Endothelial cell of umbilical vein (primary cell): ENCODE measurements around the gene EML2.

Experiments
- EZH2 ChIP-seq: IDR thresholded peaks from 2 replicates; pipeline ENCODE4 v1.6.1; 2012; ENCODE audit warnings: borderline replicate concordance, low read depth, mild to moderate bottlenecking, moderate library complexity, low read length, inconsistent platforms; ENCODE audit not compliant: severe bottlenecking
- POLR2A ChIP-seq: IDR thresholded peaks from 2 replicates; pipeline ENCODE4 v1.6.1; 2012; ENCODE audit warnings: low read depth, mild to moderate bottlenecking, control low read depth, low read length
- TF ChIP-seq, protein P1 (sequence below), 2 donors: IDR thresholded peaks; 1 replicate in 1 of 2; 2 replicates in 1 of 2; pipeline ENCODE4 v1.5.1; 2011; ENCODE audit warnings: low read length in 2 of 2, mild to moderate bottlenecking in 2 of 2, moderate library complexity in 2 of 2, control low read depth in 1 of 2, inconsistent platforms in 1 of 2, low read depth in 1 of 2; ENCODE audit not compliant: insufficient read depth in 1 of 2; ENCODE audit errors: extremely low read depth in 1 of 2
- TF ChIP-seq, protein P2 (sequence below): IDR thresholded peaks from 2 replicates; pipeline ENCODE4 v1.6.1; 2011; ENCODE audit not compliant: insufficient read depth, insufficient read length

DNA sequence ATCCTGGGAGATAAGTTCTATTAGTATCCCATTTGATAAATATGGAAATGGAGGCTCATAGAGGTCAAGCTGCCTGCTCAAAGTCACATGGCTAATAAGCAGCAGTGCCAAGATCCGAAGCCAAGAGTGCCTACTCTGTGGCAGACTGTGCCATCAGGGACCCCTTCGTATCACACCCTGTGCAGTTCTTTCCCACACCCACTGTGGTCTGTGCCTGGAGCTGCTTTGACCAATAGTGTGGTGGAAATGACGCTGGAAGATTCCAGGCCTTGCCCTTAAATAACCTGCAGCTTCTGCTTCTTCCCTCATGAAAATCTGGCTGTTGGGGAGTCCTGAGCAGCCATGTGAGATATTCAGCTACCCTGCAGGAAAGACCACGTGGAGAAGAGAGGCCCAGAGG lies 64.7 kb downstream of the EML2 start:
- TF ChIP-seq, protein P1, sequence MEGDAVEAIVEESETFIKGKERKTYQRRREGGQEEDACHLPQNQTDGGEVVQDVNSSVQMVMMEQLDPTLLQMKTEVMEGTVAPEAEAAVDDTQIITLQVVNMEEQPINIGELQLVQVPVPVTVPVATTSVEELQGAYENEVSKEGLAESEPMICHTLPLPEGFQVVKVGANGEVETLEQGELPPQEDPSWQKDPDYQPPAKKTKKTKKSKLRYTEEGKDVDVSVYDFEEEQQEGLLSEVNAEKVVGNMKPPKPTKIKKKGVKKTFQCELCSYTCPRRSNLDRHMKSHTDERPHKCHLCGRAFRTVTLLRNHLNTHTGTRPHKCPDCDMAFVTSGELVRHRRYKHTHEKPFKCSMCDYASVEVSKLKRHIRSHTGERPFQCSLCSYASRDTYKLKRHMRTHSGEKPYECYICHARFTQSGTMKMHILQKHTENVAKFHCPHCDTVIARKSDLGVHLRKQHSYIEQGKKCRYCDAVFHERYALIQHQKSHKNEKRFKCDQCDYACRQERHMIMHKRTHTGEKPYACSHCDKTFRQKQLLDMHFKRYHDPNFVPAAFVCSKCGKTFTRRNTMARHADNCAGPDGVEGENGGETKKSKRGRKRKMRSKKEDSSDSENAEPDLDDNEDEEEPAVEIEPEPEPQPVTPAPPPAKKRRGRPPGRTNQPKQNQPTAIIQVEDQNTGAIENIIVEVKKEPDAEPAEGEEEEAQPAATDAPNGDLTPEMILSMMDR (IDR thresholded peaks at IDR 0.05; ENCODE audit: extremely low read depth in 1 of 2, insufficient read depth in 1 of 2, low read depth in 1 of 2, low read length in 2 of 2), result no peak
- no peak for TF ChIP-seq POLR2A
- TF ChIP-seq, protein P2, sequence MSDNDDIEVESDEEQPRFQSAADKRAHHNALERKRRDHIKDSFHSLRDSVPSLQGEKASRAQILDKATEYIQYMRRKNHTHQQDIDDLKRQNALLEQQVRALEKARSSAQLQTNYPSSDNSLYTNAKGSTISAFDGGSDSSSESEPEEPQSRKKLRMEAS, result no peak
- TF ChIP-seq EZH2, result no peak
